B cell (primary cell): ENCODE results near the gene ADGRA1. TPM values are rescaled to one million over a fixed set of nuclear protein-coding genes. Genes with fewer than 3 reads are reported as not detected.

Source experiments
- ATAC-seq: fragments of 200-7000 bp; cut with Tn5 transposase; one replicate; pipeline ENCODE4 v1.10.0; 2021; ENCODE audit warnings: low read depth, mild to moderate bottlenecking, moderate number of reproducible peaks, moderate library complexity
- CTCF ChIA-PET: fragments of 350-600 bp; sonication (Branson Sonifier 250); formaldehyde crosslinking; loops from one replicate; lab custom pipeline; 2021; ENCODE audit warnings: antibody characterized with exemption, inconsistent platforms; lab: Charles Lee
- POLR2A ChIA-PET: fragments of 350-600 bp; sonication (Branson Sonifier 250); formaldehyde crosslinking; loops from one replicate; lab custom pipeline; 2021; ENCODE audit warnings: antibody characterized with exemption; lab: Charles Lee
- DNase-seq: peaks from one replicate; pipeline ENCODE4 v3.0.0; 2013
- H2AFZ ChIP-seq: 2 replicates; pipeline ENCODE4 v1.6.1; 2012; ENCODE audit warnings: mild to moderate bottlenecking, low read depth, low read length; ENCODE audit not compliant: insufficient read depth, poor library complexity, severe bottlenecking
- H3K27ac ChIP-seq, 2 donors: 1 replicate in 1 of 2; 2 replicates in 1 of 2; pipeline ENCODE4 v1.5.1; 2012 to 2013; ENCODE audit warnings: low read length in 2 of 2, mild to moderate bottlenecking in 2 of 2, moderate library complexity in 1 of 2
- H3K27me3 ChIP-seq, 4 experiments: fragments of 200-600 bp in 1 of 4; sonication (generic) in 1 of 4; replicated peaks in 1 of 4; 1 replicate in 2 of 4; 2 replicates in 2 of 4; pipeline versions ENCODE4 v1.6.1 to v1.7.0; 2013 to 2016; ENCODE audit warnings: low read length in 3 of 4, mild to moderate bottlenecking in 2 of 4, mixed read lengths in 1 of 4, moderate library complexity in 1 of 4; ENCODE audit not compliant: insufficient read depth in 4 of 4, control insufficient read depth in 3 of 4; ENCODE audit errors: control extremely low read depth in 1 of 4
- H3K36me3 ChIP-seq, 2 experiments: replicated peaks in 1 of 2; 1 replicate in 1 of 2; 2 replicates in 1 of 2; pipeline versions ENCODE4 v1.6.1 to v1.7.1; 2013; ENCODE audit warnings: low read length in 1 of 2; ENCODE audit not compliant: insufficient read depth in 2 of 2, control insufficient read depth in 1 of 2; ENCODE audit errors: control extremely low read depth in 1 of 2, extremely low read depth in 1 of 2
- H3K4me1 ChIP-seq, 2 donors: fragments of 200-600 bp in 1 of 2; sonication (generic) in 1 of 2; 1 replicate in 1 of 2; 2 replicates in 1 of 2; pipeline versions ENCODE4 v1.5.1 to v1.6.1; 2013 to 2017; ENCODE audit warnings: low read length in 2 of 2; ENCODE audit not compliant: control insufficient read depth in 2 of 2, insufficient read depth in 2 of 2
- H3K4me2 ChIP-seq: replicated peaks from 2 replicates; pipeline ENCODE3; 2012; ENCODE audit warnings: mild to moderate bottlenecking, low read depth, low read length; ENCODE audit not compliant: poor library complexity, severe bottlenecking
- H3K4me3 ChIP-seq, 5 experiments: fragments of 200-600 bp in 1 of 5; sonication (generic) in 1 of 5; 1 replicate in 3 of 5; 2 replicates in 2 of 5; pipeline versions ENCODE4 v1.5.1 to v1.7.0; 2011 to 2016; ENCODE audit warnings: low read length in 4 of 5, mild to moderate bottlenecking in 4 of 5, low read depth in 2 of 5, control low read depth in 1 of 5, moderate library complexity in 1 of 5; ENCODE audit not compliant: insufficient read depth in 1 of 5; ENCODE audit errors: control extremely low read depth in 1 of 5, extremely low read depth in 1 of 5
- H3K79me2 ChIP-seq: fragments of 200-600 bp; sonication (generic); one replicate; pipeline ENCODE4 v1.6.0; 2016; ENCODE audit warnings: low read length; ENCODE audit not compliant: control insufficient read depth, insufficient read depth
- H3K9ac ChIP-seq: fragments of 200-600 bp; sonication (generic); 2 replicates; pipeline ENCODE4 v1.6.1; 2017; ENCODE audit warnings: mild to moderate bottlenecking, low read length, moderate library complexity
- H3K9me3 ChIP-seq, 3 donors: one replicate each; pipeline versions ENCODE4 v1.6.1 to v1.7.1; 2013; ENCODE audit warnings: low read length in 2 of 3; ENCODE audit not compliant: control insufficient read depth in 2 of 3, insufficient read depth in 1 of 3; ENCODE audit errors: control extremely low read depth in 1 of 3
- H4K20me1 ChIP-seq: 2 replicates; pipeline ENCODE4 v1.6.0; 2012; ENCODE audit warnings: mild to moderate bottlenecking, low read length; ENCODE audit not compliant: insufficient read depth, control insufficient read depth, poor library complexity, severe bottlenecking
- H3K27ac Mint-ChIP-seq: one replicate; pipeline ENCODE4 v1.8.0; 2021; ENCODE audit warnings: mixed read lengths
- H3K27me3 Mint-ChIP-seq: one replicate; pipeline ENCODE4 v1.8.0; 2021; ENCODE audit warnings: mixed read lengths
- H3K4me1 Mint-ChIP-seq: one replicate; pipeline ENCODE4 v1.8.0; 2021; ENCODE audit warnings: mixed read lengths
- H3K4me3 Mint-ChIP-seq: one replicate; pipeline ENCODE4 v1.8.0; 2021; ENCODE audit warnings: mixed read lengths
- H3K9me3 Mint-ChIP-seq: one replicate; pipeline ENCODE4 v1.8.0; 2022; ENCODE audit warnings: mixed read lengths; ENCODE audit not compliant: insufficient read depth
- CTCF ChIP-seq: fragments of 200-600 bp; IDR thresholded peaks from one replicate; pipeline ENCODE4 v1.8.0; 2022; ENCODE audit warnings: antibody characterized with exemption, mild to moderate bottlenecking
- EZH2 ChIP-seq: IDR thresholded peaks from 2 replicates; pipeline ENCODE4 v1.6.1; 2012; ENCODE audit warnings: borderline replicate concordance, low read depth, mild to moderate bottlenecking, moderate library complexity, low read length; ENCODE audit not compliant: insufficient read depth, poor library complexity, severe bottlenecking
- WGBS: methylation state at CpG from one replicate; pipeline ENCODE4 v1.1.5; 2013; ENCODE audit warnings: missing lambda C conversion rate; ENCODE audit not compliant: insufficient coverage; 5-methylcytosine and 5-hydroxymethylcytosine counted together
- intact Hi-C: fragments of 100-400 bp; cut with micrococcal nuclease; formaldehyde crosslinking; loops from one replicate; pipeline ENCODE4 v1.10.0; 2022
- polyA plus RNA-seq: library from polyadenylated mRNA; depleted of rRNA; stranded (reverse); fragments of >200 nt; gene quantifications from 2 replicates; pipeline ENCODE4 v1.2.3, GENCODE V29; 2012
- total RNA-seq, 2 donors: library from RNA; stranded (reverse); fragments of 120-200 nt in 1 of 2; gene quantifications; 1 replicate in 1 of 2; 2 replicates in 1 of 2; pipeline versions ENCODE4 v1.2.3 to v1.2.4, GENCODE V29; 2013 to 2022

The ADGRA1 gene
- total and polyA plus RNA-seq, 2 donors (not counting 1 experiment from before 2014, with no cell fraction given) = not detected

GRCh38 chr10:133060881-133061280, 26.8 kb upstream of the ADGRA1 start:
- H3K9me3 ChIP-seq = peaks cover 0 to 33% (median 0%) of the 10 kb centered on the region in 3 donors
- no peak overlapping the region for H3K27ac Mint-ChIP-seq
- no peaks in the 10 kb centered on the region for H3K4me1 ChIP-seq

More at GRCh38 chr10:133060881-133061280, 26.8 kb upstream of the ADGRA1 start:
- Mint-ChIP-seq H3K9me3 (no peaks in the 10 kb centered on the region), H3K4me3 (no peak overlapping the region), H3K27me3 (peaks cover 11% of the 10 kb centered on the region), H3K4me1 (no peaks in the 10 kb centered on the region)
- intact Hi-C loops = no loop called here
- DNase-seq = no peak
- CTCF ChIA-PET = no interaction called here
- POLR2A ChIA-PET = no interaction called here
- H2AFZ ChIP-seq = no peak overlapping the region
- H3K27ac ChIP-seq = no peak overlapping the region
- no peak overlapping the region for H3K9ac ChIP-seq
- no peak overlapping the region for H3K4me2 ChIP-seq
- H3K79me2 ChIP-seq = no peaks in the 10 kb centered on the region
- TF ChIP-seq EZH2 (no peak), CTCF (no peak)
- WGBS = 91% methylated on average over 11 of the region's 12 CpGs
- H3K27me3 ChIP-seq = no peaks in the 10 kb centered on the region
- ATAC-seq = no peak
- H4K20me1 ChIP-seq = no peaks in the 10 kb centered on the region
- H3K4me3 ChIP-seq = no peak overlapping the region
- no peaks in the 10 kb centered on the region for H3K36me3 ChIP-seq
